ACHN (cell line): ENCODE data around the gene FOXN4.

Source experiments
- DNase-seq: peaks from one replicate; pipeline ENCODE4 v3.0.0-alpha.2; 2015
- in situ Hi-C: cut with HindIII; loops from 2 replicates; pipeline ENCODE4 v1.10.0; 2017; ENCODE audit warnings: low sequenced_read_pairs, low pct_ligation_motif_present, low pct_unique_long_range_greater_than_20kb

FOXN4 gene

DNA sequence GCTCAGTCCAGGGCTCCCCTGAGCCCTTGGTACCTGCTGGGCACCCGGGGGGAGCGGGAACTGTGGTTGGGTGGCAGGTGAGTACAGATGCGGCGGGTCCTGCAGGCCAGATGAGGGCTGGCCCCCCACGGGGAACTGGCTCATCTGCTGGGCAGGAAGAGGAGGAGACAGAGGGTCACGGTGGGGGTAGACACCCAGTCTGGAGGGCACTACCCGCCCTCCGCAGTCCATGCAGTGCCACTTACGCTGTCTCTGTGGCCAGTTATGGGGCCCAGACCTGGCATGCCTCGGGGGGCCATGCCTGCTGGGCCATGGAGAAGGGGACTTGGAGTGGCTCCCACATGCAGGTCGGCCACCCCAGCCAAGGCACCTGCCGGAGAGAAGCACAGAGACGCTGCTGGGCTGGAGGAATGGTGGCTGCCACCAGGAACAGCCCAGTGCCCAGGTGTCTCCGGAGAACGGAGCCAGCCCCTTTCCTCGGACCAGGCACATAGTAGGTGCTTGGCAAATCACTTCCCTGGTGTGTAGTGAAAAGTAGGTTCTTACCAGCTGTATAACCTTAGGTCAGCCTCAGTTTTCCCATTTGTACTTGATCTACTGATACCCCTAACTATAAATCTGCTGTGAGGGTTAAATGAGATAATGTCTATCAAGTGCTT is 21.1 kb downstream of the FOXN4 start:
- in situ Hi-C loops: no loop called here
- DNase-seq: no peak

DNA sequence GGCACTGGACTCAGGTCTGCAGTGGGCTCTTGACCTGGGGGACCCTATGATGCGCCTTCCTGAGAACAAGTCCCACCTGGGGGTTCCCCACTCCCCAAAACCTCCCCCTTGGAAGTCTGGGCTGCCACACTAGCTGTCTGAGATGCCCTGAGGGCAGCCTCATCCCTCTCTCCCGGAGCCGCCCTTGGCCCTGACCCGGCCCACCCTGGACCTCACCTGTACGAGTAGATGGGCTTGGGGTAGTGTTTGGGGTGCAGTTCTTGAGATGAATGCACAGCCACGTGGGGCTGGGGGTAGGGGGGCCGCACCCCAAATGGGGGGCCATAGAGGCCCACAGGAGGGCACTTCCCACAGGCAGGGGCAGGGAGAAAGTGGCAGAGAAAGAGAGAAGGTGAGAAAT is 21.9 kb downstream of the FOXN4 start:
- no peak for DNase-seq
- in situ Hi-C loops: no loop called here

DNA sequence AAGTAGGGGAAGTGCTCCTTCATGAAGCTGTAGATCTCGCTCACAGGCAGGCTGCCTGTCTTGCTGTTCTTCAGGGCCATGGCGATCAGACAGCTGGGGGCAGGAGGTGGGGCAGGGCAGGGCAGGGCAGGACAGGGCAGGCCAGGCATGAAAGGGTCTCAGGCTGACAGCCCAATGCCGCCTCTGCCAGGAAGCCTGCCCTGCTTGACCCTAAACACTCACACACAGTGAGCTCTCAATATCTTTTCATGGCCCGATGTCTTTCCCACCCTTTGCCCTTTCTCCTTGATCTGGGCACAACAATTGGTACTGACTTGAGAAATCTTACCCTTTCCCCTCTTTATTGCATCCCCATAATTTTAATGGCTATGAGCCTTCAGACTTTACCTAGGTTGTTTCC is 22.4 kb downstream of the FOXN4 start:
- DNase-seq: no peak
- in situ Hi-C loops: no loop called here

DNA sequence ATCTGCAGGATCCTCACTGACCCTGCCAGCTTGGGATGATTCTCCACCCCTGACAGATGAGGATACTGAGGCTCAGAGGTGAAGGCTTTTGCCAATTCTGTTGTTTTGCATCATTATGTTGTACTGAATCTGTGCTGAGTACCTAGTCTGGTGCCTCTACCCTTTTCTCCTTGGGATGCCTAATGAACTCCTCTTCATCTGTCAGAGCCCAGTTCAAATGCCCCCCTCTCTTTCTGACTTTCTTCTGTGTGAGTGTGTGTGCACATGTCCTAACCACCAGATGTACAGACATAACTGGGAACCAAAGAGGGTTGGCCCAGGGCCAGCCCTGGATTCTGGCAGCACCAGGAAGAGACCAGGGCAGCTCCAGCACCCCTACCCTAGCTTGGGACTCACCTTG is 22.8 kb downstream of the FOXN4 start:
- no peak for DNase-seq
- in situ Hi-C loops: no loop called here

DNA sequence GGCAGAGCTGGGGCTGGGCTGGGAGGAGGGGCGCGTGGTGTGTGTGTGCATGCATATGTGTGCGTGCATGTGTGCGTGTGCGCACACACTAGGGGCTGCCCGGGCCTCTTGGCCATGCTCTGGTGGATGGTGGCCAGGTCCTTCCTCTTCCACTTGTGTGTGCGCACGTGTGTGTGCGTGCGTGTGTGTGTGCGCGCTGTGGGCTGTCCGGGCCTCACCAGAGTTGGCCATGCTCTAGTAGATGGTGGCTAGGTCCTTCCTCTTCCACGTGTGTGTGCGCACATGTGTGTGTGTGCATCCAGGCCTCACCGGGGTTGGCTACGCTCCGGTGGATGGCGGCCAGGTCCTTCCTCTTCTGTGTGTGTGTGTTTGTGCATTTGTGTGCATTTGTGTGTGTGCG is 24.7 kb downstream of the FOXN4 start:
- no peak for DNase-seq
- in situ Hi-C loops: no loop called here

DNA sequence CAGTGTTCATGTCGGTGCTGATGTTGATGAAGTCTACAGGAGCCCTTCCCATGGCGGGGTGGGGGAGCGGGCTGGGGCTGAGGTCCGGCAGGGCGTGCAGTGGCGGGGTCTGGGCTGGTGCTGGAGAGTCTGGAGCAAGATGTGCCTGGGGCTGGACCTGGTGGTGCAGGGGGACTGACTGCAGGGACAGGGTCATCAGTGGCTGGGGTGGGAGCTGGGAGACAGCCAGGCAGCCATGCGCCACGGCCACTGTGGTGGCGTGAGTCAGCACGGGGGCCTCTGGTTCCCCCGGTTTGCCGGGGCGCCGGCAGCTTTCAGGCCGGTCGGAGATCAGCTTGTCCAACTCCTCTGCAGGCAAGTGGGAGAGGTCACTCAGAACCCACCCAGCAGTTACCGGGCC is 27.6 kb downstream of the FOXN4 start:
- in situ Hi-C loops: no loop called here
- DNase-seq: no peak

DNA sequence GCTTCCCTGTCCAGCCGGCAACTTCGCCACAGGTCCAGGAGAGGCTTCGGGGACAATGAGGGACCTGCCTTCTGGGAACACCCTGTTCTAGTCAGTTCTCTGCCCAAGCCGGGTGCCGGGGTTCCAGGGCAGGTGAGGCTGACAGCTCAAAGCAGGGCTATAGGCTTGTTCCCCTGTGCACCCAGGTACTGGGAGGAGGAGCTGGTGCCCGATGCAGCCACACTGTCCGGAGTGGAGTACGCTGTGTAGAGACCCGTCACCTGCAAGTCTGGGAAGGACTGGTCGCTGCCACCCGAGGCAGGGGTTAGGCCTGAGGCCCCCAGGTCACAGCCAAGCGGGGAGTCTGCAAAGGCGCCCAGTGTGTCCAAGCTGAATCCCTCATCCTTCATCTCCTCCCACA is 29.6 kb downstream of the FOXN4 start:
- in situ Hi-C loops: no loop called here

DNA sequence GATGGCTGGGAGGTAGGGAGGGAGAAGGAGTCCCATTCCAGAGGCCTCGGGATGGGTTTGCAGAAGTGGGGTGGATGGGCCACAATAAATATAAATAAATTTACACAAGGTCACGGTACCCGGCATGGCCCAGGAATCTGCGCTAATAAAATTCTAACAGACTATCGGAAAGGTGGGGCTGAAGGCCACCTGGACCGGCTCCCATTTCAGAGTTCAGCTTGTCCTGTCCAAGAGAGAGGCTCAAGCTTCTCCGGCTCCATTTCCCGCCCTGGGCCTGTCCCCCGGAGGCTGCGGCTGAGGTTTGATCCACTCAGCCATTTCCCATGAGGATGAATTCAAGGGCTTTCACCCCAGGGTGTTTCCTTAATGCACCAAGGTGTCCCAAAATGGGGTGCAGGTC is 30.2 kb downstream of the FOXN4 start:
- DNase-seq: no peak
- in situ Hi-C loops: no loop called here

More for the DNA sequence above, 29.6 kb downstream of the FOXN4 start:
- no peak for DNase-seq

DNA sequence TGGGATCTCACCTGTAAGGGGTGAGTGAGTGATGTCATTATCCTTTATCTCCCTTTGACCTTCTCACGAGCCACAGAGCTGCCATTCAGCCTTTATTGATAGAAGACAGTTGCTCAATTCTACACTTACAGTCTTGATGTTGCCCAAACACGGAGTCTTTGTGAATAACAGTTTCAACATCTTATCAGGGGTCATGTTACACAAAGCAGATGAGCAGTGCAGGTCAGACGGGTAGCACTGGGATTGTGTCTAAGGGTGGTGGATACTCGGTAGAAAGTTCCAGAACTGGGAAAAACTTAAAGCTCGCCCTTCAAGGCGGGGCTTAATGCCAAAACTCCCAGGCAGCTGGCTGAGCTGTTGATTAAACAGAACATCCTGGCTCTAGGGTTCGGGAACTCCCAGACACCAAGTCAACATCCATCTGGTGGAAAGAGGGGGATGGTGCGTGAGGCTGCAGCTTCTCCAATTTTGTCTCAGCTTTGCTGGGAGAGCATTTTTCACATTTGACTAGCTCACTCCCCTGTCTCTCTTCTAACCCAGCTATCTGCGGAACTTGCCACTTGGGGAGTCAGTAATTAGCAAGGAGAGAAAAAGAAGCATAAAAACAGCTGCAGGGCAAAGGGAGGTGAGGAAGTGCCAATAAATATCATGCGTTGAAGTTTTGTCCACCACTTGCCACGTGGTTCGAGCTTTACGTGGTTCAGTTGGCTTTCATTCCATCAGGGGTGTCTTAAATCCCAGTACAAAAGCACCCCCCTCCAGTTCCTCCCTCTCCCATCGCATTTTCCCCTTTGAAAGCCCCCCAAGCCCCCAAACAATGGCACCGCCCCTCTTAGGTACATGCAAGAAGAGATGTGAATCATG is 31.0 kb downstream of the FOXN4 start:
- peak; percentile 51 for DNase-seq
- in situ Hi-C loops: no loop called here

DNA sequence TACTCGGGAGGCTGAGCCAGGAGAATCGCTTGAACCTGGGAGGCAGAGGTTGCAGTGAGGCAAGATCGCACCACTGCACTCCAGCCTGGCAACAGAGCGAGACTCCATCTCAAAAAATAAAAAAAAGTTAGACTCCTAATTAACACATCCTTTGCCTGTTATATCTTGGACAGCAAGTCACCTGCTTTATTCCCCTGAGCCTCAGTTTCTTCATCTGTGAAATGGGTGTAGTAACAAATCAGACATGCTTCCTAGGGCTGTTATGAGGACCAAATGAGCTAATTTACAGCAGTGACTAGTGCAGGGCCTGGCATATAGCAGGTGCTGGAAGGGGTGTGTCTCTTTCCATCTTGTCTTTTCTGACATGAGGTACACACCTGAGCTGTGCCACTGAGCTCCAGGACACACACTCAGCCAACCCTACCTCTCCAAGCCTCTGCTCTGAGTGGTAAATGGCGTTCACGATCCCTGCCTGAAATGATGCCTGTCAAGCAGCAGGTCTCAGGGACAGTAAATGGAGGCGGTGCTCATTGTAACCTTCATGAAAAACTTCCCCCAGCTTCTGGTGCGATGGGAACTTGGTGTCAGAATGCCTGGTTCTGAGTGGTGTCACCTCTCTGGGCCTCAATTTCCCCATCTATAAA is 31.7 kb downstream of the FOXN4 start:
- DNase-seq: no peak
- in situ Hi-C loops: no loop called here

DNA sequence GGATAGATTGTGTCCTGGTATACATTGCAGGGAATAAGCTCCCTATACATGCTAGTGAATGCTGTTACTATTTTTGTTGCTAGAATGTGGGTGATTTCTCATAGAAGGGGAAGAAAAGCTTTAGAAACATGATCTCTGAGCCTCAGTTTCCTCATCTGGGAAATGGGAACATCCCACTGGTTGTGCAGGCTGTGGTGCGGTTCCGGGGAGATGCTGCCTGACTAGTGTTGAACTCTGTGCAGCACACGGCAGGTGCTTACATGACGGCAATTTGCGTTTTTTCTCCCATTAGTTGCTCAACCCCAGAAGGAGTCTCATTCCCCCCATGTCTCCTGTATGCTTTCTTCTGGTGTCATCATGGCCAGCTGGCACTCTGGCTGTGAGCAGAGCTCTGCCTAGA is 32.9 kb downstream of the FOXN4 start:
- in situ Hi-C loops: no loop called here
- DNase-seq: no peak

DNA sequence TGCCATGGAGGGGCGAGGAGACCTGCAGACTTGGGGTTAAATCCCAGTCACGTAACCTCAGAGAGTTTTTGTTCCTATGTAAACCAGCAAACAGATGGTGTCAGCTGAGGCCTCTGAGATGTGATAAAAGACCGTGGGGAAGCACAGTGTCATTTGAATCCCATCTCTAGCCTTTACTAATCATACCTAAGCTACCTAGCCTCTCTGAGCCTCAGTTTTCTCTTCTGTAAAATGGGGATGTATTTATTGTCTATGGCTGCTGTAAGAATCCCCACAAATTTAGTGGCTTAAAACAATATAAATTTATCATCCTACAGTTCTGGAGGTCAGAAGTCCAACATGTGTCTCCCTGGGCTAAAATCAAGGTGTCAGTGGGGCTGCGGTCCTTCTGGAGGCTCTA is 33.9 kb downstream of the FOXN4 start:
- in situ Hi-C loops: no loop called here
- no peak for DNase-seq

DNA sequence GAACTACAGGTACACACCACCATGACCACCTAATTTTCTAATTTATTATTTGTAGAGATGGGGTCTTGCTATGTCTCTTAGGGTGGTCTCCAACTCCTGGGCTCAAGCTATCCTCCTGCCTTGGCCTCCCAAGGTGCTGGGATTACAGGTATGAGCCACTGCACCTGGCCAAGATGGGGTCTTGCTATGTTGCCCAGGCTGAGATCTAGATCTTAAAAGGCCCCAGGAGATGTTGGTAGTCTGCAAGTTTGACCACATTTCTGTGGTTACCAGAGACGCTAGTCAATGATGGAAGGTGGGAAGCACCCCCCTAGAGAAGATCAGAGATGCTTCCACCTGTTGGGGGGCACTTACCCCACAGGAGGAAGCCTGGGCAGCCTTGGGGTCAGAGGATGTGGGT is 34.7 kb downstream of the FOXN4 start:
- no peak for DNase-seq
- in situ Hi-C loops: no loop called here

DNA sequence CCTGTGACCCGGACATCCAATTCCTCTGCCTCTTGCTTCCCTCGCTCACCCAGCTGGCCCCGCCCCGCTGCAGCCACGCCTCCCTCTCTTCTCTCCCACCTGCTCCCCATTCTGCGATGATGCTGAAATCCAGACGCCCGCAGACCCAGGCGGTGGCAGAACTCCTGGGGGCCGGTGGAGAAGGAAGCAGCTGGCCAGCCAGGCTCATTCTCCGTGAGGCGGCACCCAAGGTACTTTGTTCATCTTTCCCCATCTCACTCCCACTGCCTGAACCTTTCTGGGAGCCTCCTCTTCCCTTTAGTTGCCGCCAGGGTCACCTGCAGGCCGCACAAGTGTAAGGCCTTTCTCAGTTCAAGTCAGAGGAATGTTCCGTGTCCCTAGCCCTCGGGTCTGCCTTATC is 35.7 kb downstream of the FOXN4 start:
- DNase-seq: no peak
- in situ Hi-C loops: no loop called here

DNA sequence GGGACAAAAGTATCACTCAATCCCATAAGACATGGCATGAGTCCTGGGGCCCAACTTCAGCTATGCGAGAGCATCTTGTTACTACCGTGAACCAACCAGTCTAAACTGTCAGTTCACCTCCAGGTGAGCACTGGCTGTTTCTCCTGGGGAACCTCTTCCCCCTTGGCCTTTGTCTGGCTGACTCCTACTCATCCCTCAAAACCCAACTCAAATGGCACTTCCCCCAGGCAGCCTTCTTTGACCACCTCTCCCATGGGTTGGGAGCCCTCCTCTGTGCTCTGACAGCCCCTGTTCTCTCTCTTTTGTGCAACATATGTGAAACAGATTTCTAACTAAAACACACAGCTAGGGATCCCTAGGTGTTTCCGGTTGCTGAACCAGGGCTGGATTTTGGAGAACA is 37.7 kb downstream of the FOXN4 start:
- no peak for DNase-seq
- in situ Hi-C loops: no loop called here

DNA sequence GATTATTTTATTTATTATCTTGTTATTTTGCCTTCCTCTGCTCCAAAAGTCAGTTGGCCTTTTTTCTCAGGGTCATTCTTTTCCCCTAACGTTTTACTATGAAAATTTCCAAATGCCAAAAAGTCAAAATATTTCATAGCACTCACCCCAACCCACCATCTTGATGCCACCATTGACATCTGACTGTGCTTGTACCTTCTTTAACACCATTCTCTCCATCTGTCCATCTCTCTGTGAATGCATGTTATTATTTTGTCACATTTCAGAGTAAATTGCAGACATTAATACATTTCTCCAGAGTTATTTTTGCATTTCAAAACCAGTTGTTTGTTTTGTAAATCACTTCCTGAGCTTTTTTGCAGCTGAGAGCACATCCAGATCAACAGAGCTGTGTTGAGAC is 38.6 kb downstream of the FOXN4 start:
- no peak for DNase-seq
- in situ Hi-C loops: no loop called here

DNA sequence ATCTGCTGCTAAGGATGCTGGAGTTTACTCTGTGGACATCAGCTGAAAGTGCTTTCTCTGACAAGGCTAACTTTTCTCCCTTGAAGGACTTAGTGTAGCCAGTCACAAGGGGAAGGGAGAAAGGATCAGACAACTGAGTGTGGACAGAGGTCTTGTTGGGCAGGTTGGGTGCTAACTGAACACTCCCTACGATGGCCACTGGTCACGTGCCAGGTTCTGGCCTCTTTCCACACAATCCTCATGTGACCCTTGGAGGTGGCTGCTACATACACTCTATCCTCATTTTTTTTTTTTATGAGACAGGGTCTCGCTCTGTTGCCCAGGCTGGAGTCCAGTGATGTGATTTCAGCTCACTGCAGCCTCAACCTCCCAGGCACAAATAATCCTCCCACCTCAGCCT is 39.7 kb downstream of the FOXN4 start:
- no peak for DNase-seq
- in situ Hi-C loops: no loop called here

DNA sequence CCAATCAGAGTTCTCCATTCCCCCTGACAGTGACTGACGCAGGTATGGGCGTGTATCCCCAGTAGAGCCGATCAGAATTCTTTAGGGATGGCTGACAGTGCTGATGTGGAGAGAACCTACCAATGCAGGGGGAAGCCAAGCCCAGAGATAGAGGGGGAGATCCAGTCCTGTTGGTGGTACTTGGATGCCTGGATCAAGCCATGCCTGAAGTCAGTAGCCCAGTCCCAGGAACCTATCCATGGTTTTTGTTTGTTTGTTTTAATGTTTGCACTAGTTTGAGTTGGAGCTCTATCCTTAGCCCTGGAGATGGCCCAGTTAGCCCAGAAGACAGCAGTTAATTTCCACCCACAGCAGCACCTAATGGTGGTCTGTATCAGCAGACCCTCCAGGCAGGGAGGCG is 40.2 kb downstream of the FOXN4 start:
- no peak for DNase-seq
- in situ Hi-C loops: no loop called here

DNA sequence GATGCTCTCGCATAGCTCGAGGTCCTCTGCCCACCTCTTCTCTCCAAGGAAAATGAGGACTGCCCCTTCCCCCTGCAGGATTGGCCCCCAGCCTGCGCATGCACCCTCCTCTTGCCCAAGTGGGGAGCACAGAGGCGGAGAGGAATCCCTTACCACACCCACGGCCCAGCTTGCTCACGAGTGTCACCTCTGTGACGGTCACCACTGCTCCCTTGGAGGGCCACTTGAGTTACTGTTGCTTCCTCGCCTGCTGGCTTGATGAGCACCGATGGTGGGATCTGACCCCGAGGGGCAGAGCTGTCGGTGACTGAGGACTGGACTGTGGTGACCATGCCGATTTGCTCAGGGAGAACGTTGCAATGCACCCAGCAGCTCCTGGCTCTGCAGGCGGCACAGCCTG is 41.7 kb downstream of the FOXN4 start:
- in situ Hi-C loops: no loop called here
- DNase-seq: no peak
